Heart left ventricle (tissue), 13 donors: ENCODE measurements around the gene PLEKHA4.
"Not testable (repeated sequence)": the region's sequence is repeated elsewhere in the genome, so short reads cannot be mapped to it uniquely, and the experiment has no call there.

Source experiments
- POLR2A ChIP-seq, 2 donors: fragments of 450-650 bp; IDR thresholded peaks; one replicate each; pipeline ENCODE4 v1.6.1; 2017; ENCODE audit warnings: antibody characterized with exemption in 2 of 2, mild to moderate bottlenecking in 2 of 2, moderate library complexity in 2 of 2
- TF ChIP-seq, protein P1 (sequence below), 12 donors: fragments of 200-600 bp; sonication (generic) in 4 of 12; IDR thresholded peaks; one replicate each; pipeline versions ENCODE4 v1.5.0 to v1.8.0; 2018 to 2022; ENCODE audit warnings: antibody characterized with exemption in 12 of 12, mild to moderate bottlenecking in 5 of 12
- donor health status: ischemic (EF 13 %, LVEDD 7.1; RV severe dilation, severe dysfunction).
- donor health status: DM: no; HTN: yes; CAD: no.
- donor health status: DM: no; HTN: no; CAD: no.
- donor health status: ischemic (EF 25% LVEDD 6.9; RV normal size, moderate dysfunction).
- donor health status: ischemic (EF 25% LVEDD 5.7; RV mildly dilated, moderate dysfunction).
- donor health status: ischemic (EF 35%, LVEDD 5.7; RV mildly dilated, moderate dysfunction).
- donor health status: nonischemic (EF 11% LVEDD 7.7; RV severe dilation, severe dysfunction).
- donor health status: DM: yes; HTN: yes; CAD: no.
- donor health status: PGD.
- donor health status: ischemic (EF 29% LVEDD 5.4; RV normal size, mild dysfunction).
- donor health status: nonischemic (EF 23%, LVEDD 6.1; RV moderate dilation, normal function).

- TF ChIP-seq, protein P1, sequence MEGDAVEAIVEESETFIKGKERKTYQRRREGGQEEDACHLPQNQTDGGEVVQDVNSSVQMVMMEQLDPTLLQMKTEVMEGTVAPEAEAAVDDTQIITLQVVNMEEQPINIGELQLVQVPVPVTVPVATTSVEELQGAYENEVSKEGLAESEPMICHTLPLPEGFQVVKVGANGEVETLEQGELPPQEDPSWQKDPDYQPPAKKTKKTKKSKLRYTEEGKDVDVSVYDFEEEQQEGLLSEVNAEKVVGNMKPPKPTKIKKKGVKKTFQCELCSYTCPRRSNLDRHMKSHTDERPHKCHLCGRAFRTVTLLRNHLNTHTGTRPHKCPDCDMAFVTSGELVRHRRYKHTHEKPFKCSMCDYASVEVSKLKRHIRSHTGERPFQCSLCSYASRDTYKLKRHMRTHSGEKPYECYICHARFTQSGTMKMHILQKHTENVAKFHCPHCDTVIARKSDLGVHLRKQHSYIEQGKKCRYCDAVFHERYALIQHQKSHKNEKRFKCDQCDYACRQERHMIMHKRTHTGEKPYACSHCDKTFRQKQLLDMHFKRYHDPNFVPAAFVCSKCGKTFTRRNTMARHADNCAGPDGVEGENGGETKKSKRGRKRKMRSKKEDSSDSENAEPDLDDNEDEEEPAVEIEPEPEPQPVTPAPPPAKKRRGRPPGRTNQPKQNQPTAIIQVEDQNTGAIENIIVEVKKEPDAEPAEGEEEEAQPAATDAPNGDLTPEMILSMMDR (IDR thresholded peaks at IDR 0.05), result not testable (repeated sequence)
- TF ChIP-seq POLR2A (IDR thresholded peaks at IDR 0.05), result not testable (repeated sequence)
Measured at GRCh38 chr19:48909424-48910077, 41.1 kb upstream of the PLEKHA4 start.
